ENCODE results near the gene NDUFB3. TPM values are rescaled to one million over a fixed set of nuclear protein-coding genes. Genes with fewer than 3 reads are reported as not detected.

The NDUFB3 gene
- total and polyA plus RNA-seq, 10 of the 15 experiments (the other 5 are each of a cell fraction or from before 2014, with no cell fraction given) = 115 to 1,059 (median 187) TPM

DNA sequence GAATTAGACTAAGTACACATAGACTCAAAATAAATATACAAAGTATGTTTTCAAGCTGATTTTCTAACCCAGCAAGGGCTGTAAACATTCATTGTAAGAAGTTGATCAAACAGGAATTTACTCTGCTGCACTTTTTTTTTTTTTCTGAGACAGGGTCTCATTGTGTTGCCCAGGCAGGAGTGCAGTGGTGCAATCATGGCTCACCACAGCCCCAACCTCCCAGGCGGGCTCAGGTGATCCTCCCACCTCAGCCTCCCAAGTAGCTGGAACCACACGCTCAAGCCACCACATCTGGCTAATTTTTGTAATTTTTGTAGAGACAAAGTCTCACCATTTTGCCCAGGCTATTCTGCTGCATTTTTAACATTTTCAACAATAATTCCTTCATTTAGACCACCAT is 35.8 kb downstream of the NDUFB3 start:
- no peak overlapping the region for H3K4me3 ChIP-seq
- 96% methylated on average over 2 of the region's 2 CpGs for WGBS (ENCODE audit: insufficient coverage, insufficient replicate concordance, low lambda C conversion rate, missing lambda C conversion rate)
- H3K4me2 ChIP-seq (ENCODE audit: control insufficient read depth, insufficient read depth) = no peak overlapping the region
- ChIA-PET SMC1A (ENCODE audit: uncharacterized antibody, unreplicated experiment) (interaction anchor here (0.9 to 1.1 kb wide), 2 partner anchors 18 to 298 kb away, joined by 3 read pairs; no protein-coding TSS in a partner anchor), CTCF (interaction anchor here (0.7 to 1.0 kb wide), 2 partner anchors 28 to 50 kb away, joined by 3 read pairs; no protein-coding TSS in a partner anchor), RAD21 (ENCODE audit: unreplicated experiment) (no interaction called here), POLR2A (interaction anchor here (0.7 kb wide), 1 partner anchor 20 kb away, joined by 3 read pairs; no protein-coding TSS in a partner anchor)
- in situ Hi-C loops (cut with MboI) (no loop called here), intact Hi-C loops (cut with micrococcal nuclease; ENCODE audit: unreplicated experiment) (no loop called here)
- no peak overlapping the region for H2AFZ ChIP-seq (ENCODE audit: control insufficient read depth, low read depth, low read length)
- no TSS peak for BruUV-seq (replicated peaks)
- H3K27me3 ChIP-seq (replicated peaks in 1 of 2; ENCODE audit: control insufficient read depth in 2 of 2, insufficient read depth in 2 of 2, low read length in 1 of 2) = no peaks in the 10 kb centered on the region
- H3K36me3 ChIP-seq (ENCODE audit: control insufficient read depth in 2 of 2, insufficient read depth in 2 of 2, low read length in 1 of 2) = no peaks in the 10 kb centered on the region
- no peaks in the 10 kb centered on the region for H4K20me1 ChIP-seq (ENCODE audit: control insufficient read depth, insufficient read depth)
- H3K9ac ChIP-seq (ENCODE audit: control insufficient read depth, insufficient read depth, low read length) = no peak overlapping the region
- H3K9me3 ChIP-seq (replicated peaks; ENCODE audit: control insufficient read depth, insufficient read depth, low read length) = no peaks in the 10 kb centered on the region
- no peak for DNase-seq (ENCODE audit: low read depth, low spot score)
- no peaks in the 10 kb centered on the region for H3K4me1 ChIP-seq (ENCODE audit: control insufficient read depth, insufficient read depth, low read length)
- no peak overlapping the region for H3K27ac ChIP-seq (ENCODE audit: control insufficient read depth, insufficient read depth)
- no peak for FAIRE-seq
- no peak for ATAC-seq
- H3K79me2 ChIP-seq (ENCODE audit: control insufficient read depth, insufficient read depth, low read length) = no peaks in the 10 kb centered on the region
- TF ChIP-seq BHLHE40 (IDR thresholded peaks at IDR 0.05; ENCODE audit: borderline replicate concordance in 1 of 2, low read depth in 2 of 2, low read length in 1 of 2) (no peak), NR2F1 (conservative IDR thresholded peaks at IDR 0.05) (no peak), TCF12 (IDR thresholded peaks at IDR 0.05; ENCODE audit: low read depth, low read length) (no peak), SMAD1 (IDR thresholded peaks at IDR 0.05; ENCODE audit: low read depth, partially characterized antibody) (no peak), SRF (IDR thresholded peaks at IDR 0.05; ENCODE audit: low read depth in 2 of 2, low read length in 2 of 2) (no peak), YBX1 (IDR thresholded peaks at IDR 0.05) (no peak), POLR2AphosphoS2 (IDR thresholded peaks at IDR 0.05; ENCODE audit: low read depth, low read length) (no peak), TAF1 (IDR thresholded peaks at IDR 0.05; ENCODE audit: borderline replicate concordance, low read depth, low read length) (no peak), SMC3 (IDR thresholded peaks at IDR 0.05; ENCODE audit: borderline replicate concordance, low read length) (no peak), ESRRA (IDR thresholded peaks at IDR 0.05; ENCODE audit: low read length) (no peak), ZNF622 (IDR thresholded peaks at IDR 0.05) (no peak), CBX5 (IDR thresholded peaks at IDR 0.05; ENCODE audit: low read depth) (no peak)
- TF ChIP-seq, protein P1, sequence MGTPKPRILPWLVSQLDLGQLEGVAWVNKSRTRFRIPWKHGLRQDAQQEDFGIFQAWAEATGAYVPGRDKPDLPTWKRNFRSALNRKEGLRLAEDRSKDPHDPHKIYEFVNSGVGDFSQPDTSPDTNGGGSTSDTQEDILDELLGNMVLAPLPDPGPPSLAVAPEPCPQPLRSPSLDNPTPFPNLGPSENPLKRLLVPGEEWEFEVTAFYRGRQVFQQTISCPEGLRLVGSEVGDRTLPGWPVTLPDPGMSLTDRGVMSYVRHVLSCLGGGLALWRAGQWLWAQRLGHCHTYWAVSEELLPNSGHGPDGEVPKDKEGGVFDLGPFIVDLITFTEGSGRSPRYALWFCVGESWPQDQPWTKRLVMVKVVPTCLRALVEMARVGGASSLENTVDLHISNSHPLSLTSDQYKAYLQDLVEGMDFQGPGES (IDR thresholded peaks at IDR 0.05) = no peak
- TF ChIP-seq, protein P2, sequence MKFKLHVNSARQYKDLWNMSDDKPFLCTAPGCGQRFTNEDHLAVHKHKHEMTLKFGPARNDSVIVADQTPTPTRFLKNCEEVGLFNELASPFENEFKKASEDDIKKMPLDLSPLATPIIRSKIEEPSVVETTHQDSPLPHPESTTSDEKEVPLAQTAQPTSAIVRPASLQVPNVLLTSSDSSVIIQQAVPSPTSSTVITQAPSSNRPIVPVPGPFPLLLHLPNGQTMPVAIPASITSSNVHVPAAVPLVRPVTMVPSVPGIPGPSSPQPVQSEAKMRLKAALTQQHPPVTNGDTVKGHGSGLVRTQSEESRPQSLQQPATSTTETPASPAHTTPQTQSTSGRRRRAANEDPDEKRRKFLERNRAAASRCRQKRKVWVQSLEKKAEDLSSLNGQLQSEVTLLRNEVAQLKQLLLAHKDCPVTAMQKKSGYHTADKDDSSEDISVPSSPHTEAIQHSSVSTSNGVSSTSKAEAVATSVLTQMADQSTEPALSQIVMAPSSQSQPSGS (IDR thresholded peaks at IDR 0.05; ENCODE audit: low read length) = no peak
- TF ChIP-seq, protein P3, sequence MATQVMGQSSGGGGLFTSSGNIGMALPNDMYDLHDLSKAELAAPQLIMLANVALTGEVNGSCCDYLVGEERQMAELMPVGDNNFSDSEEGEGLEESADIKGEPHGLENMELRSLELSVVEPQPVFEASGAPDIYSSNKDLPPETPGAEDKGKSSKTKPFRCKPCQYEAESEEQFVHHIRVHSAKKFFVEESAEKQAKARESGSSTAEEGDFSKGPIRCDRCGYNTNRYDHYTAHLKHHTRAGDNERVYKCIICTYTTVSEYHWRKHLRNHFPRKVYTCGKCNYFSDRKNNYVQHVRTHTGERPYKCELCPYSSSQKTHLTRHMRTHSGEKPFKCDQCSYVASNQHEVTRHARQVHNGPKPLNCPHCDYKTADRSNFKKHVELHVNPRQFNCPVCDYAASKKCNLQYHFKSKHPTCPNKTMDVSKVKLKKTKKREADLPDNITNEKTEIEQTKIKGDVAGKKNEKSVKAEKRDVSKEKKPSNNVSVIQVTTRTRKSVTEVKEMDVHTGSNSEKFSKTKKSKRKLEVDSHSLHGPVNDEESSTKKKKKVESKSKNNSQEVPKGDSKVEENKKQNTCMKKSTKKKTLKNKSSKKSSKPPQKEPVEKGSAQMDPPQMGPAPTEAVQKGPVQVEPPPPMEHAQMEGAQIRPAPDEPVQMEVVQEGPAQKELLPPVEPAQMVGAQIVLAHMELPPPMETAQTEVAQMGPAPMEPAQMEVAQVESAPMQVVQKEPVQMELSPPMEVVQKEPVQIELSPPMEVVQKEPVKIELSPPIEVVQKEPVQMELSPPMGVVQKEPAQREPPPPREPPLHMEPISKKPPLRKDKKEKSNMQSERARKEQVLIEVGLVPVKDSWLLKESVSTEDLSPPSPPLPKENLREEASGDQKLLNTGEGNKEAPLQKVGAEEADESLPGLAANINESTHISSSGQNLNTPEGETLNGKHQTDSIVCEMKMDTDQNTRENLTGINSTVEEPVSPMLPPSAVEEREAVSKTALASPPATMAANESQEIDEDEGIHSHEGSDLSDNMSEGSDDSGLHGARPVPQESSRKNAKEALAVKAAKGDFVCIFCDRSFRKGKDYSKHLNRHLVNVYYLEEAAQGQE (IDR thresholded peaks at IDR 0.05; ENCODE audit: low read depth, low read length) = no peak
- TF ChIP-seq, protein P4, sequence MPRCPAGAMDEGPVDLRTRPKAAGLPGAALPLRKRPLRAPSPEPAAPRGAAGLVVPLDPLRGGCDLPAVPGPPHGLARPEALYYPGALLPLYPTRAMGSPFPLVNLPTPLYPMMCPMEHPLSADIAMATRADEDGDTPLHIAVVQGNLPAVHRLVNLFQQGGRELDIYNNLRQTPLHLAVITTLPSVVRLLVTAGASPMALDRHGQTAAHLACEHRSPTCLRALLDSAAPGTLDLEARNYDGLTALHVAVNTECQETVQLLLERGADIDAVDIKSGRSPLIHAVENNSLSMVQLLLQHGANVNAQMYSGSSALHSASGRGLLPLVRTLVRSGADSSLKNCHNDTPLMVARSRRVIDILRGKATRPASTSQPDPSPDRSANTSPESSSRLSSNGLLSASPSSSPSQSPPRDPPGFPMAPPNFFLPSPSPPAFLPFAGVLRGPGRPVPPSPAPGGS (IDR thresholded peaks at IDR 0.05; ENCODE audit: borderline replicate concordance, insufficient read depth, low read depth, low read length, poor library complexity, severe bottlenecking) = no peak
